CD4-positive, alpha-beta T cell treated with Interleukin-4 for 4 hours (primary cell): ENCODE data around the gene NEU1.
"Not testable (repeated sequence)": the region's sequence is repeated elsewhere in the genome, so short reads cannot be mapped to it uniquely, and the experiment has no call there.

ENCODE experiments used
- DNase-seq: peaks from one replicate; pipeline ENCODE4 v3.0.0-alpha.2; 2020

Gene NEU1

DNA sequence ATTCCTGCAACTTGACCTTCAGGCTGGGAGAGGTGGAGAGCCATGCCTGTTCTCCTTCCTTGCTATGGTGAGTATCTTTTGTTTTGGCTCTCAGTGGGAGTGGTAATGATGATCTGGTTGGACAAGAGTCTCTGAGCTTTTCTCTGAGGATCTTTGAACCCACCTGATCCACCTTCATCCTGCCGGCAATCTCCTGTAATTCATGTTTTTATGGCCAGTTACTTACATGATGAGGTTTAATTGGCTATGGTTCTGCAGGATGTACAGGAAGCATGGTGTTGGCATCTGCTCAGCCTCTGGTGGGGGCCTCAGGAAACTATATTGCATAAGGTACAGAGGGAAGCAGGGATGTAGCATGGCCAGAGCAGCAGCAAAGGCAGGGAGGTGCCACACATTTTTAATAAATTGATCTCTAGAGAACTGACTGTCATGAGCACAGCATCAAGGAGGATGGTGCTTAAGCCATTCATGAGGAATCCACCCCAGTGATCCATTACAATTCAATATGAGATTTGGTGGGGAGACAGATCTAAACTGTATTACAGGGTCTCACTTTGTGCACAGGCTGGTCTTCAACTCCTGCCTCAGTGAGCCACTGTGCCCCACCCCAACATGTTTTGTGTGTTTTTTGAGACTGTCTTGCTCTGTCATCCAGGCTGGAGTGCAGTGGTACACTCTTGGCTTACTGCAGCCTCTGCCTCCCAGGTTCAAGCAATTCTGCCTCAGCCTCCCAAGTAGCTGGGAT lies 25.1 kb downstream of the NEU1 start:
- no peak for DNase-seq

DNA sequence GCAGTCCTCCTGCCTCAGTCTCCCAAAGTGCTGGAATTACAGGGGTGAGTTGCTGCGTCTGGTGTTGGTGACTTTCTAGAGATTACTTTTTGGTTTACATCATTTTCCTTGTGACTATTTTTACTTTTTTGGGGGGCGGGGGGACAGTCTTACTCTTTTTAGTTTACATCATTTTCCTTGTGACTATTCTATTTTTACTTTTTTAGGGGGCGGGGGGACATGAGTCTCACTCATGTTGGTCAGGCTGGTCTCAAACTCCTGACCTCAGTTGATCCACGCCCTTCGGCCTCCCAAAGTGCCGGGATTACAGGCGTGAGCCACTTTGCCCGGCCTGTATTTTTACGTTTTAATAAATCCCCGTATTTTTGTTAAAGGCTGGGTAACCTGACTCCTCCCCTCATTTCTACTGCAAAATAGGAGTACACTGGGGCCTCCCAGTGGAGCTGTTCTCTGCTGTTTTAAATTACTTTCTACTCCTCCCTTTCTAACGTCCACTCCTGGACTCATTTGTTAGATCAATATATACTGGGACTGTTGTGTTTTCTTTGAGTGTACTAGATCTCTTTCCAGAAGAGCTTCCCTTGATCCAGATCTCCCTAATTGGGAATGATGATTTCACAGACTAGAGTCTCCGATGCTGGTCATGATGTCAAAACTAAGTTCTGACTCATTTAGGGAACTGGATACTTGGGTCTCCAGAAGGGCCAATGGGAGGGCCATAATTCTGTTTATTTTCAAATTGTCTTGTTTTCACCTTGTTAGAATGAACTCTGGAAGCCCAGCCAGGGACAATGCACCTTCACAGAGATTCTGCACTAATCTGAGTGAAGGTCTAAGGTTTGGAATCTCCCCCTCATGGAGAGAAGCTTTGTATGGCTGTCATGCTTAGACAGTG lies 25.9 kb downstream of the NEU1 start:
- DNase-seq: no peak

DNA sequence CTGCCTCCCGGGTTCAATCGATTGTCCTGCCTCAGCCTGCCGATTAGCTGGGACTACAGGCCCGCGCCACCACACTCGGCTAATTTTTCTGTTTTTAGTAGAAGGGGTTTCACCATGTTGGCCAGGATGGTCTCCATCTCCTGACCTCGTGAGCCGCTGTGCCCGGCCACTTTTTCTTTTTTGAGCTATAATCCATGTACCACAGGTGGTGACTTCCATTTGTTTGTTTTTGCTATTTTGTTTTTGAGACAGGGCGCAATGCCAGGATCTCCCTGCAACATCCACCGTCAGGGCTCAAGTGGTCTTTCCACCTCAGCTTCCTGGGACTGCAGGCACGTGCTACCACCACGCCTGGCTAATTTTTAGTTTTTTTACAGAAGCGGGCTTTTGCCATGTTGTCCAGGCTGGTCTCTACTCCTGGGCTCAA lies 26.6 kb downstream of the NEU1 start:
- no peak for DNase-seq

DNA sequence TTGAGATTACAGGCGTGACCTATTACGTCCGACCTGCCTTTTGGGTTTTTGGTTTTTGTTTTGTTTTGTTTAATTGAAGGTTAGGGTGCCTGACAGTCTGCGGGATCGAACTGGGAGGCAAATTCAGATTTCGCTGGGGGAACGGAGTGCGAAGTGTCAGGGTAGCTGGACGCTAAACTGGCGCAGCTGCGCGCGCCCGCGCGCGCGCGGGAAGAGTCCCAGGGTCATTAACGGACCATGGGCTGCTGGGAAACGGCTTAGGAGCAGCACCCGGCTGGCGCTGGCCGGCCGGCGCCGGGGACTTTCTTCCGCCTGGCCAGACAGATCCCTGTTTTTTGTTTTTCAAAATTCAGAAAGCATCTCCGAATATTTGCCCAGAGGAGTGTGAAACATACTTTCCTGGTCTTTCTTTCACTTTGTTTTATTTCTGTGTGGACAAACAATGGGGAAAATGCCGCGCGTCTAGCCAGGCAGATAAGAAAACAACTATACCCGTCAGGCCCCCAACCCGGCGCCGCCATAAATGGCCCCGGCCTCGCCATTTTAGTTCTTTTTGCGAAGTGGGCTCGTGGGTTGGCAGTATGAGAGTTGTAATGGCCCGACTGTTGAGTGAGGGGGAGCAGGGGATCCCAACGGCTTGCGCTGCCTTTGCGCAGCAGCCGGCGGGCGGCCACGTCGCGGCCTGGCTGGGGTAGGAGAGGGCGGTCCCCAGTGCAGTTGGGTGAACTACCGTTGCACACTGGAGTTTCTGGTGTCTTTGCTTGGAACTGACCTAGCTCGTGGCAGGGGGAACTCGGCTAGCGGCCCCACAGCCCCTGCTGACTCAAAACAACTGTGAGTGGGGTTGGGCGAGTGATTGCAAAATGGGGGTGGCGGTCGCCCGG lies 28.0 kb downstream of the NEU1 start:
- DNase-seq: peak; percentile 78

DNA sequence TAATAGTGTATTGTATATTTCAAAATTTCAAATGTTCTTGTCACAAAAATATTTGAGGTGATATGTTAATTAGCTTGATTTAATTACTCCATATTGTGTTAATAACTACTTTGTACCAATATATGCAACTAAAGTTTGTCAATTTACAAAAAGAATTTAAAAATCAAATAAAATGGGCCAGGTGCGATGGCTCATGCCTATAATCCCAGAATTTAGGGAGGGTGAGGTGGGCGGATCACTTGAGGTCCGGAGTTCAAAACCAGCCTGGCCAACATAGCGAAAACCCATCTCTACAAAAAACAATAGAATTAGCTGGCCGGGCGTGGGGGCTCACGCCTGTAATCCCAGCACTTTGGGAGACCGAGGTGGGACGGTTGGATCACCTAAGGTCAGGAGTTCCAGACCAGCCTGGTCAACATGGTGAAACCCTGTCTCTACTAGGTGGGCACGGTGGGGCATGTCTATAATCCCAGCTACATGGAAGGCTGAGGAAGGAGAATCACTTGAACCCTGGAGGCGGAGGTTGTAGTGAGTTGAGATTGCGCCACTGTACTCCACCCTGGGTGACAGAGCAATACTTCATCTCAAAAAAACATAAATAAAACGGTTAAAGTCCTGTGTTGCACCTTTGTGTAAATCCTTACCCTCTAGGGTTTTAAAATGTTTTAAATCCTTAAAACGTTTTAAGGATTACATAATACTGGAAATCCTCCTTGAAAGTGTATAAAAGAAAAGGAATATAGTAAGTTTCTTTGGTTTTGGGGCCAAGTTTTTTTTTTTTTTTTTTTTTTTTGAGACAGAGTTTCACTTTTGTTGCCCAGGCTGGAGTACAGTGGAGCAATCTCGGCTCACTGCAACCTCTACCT lies 31.0 kb downstream of the NEU1 start:
- no peak for DNase-seq

DNA sequence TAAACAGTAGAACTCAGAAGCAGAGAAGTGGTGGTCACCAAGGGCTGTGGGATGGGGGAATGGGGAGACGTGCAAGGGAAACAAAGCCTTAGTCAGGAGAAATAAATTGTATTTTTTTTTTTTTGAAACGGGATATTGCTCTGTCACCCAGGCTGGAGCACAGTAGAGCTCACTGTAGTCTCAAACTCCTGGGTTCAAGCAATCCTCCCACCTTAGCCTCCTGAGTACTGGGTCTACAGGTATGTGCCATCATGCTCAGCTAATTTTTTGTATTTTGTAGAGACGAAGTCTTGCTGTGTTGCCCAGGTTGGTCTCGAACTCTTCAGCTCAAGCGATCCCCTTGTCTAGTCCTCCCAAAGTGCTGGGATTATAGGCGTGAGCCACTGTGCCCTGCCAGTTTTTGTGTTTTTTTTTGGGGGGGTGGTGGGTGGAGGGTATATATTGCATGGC lies 31.7 kb downstream of the NEU1 start:
- no peak for DNase-seq

DNA sequence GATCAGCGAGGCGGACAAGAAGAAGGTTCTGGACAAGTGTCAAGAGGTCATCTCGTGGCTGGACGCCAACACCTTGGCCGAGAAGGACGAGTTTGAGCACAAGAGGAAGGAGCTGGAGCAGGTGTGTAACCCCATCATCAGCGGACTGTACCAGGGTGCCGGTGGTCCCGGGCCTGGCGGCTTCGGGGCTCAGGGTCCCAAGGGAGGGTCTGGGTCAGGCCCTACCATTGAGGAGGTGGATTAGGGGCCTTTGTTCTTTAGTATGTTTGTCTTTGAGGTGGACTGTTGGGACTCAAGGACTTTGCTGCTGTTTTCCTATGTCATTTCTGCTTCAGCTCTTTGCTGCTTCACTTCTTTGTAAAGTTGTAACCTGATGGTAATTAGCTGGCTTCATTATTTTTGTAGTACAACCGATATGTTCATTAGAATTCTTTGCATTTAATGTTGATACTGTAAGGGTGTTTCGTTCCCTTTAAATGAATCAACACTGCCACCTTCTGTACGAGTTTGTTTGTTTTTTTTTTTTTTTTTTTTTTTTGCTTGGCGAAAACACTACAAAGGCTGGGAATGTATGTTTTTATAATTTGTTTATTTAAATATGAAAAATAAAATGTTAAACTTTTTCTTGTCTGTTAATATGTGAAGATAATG lies 32.9 kb downstream of the NEU1 start:
- peak; percentile 53 for DNase-seq

DNA sequence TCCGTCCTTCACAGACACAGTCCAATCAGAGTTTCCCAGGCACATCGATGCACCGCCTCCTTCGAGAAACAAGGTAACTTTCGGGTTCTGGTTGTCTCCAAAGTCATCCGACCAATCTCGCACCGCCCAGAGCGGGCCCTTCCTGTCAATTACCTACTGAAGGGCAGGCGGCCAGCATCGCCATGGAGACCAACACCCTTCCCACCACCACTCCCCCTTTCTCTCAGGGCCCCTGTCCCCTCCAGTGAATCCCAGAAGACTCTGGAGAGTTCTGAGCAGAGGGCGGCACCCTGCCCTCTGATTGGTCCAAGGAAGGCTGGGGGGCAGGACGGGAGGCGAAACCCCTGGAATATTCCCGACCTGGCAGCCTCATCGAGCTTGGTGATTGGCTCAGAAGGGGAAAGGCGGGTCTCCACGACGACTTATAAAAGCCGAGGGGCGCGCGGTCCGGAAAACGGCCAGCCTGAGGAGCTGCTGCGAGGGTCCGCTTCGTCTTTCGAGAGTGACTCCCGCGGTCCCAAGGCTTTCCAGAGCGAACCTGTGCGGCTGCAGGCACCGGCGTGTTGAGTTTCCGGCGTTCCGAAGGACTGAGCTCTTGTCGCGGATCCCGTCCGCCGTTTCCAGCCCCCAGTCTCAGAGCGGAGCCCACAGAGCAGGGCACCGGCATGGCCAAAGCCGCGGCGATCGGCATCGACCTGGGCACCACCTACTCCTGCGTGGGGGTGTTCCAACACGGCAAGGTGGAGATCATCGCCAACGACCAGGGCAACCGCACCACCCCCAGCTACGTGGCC lies 35.1 kb downstream of the NEU1 start, which contains the start of gene HSPA1B:
HSPA1B (plus strand) TSS at position 453 of the 794 bp plus-strand sequence; CDS start at position 666, 213 bp downstream.
- DNase-seq: peak; percentile 94

DNA sequence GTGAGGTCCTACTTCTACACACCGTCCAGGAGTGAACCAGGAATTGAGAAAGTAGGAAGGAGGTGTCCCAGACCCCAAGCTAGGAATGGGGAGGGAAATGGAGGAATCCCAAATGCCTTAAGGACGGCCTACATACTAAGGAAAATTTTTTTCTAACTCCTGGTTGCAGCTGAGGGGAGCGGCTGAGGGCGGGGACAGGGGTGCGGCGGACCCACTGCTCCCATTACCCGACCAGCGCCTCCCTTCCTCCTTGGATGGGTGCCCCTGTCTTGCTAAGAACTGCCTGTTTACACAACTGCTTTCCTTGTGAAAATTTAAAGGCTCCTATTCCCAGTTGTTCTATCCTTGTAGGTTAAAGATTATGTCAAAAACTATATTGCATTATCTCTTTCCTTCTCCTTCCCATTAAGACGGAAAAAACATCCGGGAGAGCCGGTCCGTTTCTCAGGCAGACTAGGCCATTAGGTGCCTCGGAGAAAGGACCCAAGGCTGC lies 35.8 kb downstream of the NEU1 start:
- DNase-seq: peak; percentile 51

DNA sequence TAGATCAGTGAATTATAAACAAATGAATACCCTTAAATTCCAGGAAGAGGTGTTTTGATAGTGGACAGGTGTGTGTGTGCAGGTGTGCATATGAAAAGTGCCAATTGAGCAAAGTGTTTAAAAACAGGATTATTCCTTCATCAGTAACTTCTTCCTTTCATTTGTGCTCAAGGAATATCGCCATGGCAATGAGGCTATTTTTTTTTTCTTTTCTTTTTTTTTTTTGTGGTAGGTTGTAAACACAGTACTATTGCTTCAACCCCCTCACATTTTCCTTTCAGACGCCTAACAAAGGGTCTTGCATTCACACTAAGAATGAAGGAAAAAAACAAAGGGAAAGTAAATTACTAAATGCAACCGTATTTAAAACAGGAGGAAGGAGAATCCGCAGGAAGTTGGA lies 37.1 kb downstream of the NEU1 start:
- no peak for DNase-seq

DNA sequence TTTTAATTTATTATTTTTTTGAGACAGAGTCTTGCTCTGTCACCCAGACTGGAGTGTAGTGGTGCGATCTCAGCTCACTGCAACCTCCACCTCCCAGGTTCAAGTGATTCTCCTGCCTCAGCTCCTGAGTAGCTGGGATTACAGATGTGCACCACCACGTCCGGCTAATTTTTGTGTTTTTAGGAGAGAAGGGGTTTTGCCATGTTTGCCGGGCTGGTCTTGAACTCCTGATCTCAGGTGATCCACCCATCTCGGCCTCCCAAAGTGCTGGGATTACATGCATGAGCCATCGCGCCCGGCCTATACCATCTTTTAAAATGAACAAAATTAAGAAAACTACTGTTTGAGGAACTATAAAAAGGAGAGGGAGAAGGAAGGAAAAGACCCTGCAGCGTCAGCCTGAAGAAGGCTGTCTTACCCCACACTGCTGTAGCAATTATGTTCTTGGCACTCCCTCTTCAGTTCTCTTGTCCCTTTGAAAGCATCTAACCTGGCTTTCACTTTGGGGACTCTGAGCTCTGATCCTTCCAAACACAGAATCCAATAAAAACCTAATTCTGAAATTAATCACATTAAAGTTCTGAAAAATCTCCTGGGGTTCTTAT lies 38.9 kb downstream of the NEU1 start:
- DNase-seq: not testable (repeated sequence)

DNA sequence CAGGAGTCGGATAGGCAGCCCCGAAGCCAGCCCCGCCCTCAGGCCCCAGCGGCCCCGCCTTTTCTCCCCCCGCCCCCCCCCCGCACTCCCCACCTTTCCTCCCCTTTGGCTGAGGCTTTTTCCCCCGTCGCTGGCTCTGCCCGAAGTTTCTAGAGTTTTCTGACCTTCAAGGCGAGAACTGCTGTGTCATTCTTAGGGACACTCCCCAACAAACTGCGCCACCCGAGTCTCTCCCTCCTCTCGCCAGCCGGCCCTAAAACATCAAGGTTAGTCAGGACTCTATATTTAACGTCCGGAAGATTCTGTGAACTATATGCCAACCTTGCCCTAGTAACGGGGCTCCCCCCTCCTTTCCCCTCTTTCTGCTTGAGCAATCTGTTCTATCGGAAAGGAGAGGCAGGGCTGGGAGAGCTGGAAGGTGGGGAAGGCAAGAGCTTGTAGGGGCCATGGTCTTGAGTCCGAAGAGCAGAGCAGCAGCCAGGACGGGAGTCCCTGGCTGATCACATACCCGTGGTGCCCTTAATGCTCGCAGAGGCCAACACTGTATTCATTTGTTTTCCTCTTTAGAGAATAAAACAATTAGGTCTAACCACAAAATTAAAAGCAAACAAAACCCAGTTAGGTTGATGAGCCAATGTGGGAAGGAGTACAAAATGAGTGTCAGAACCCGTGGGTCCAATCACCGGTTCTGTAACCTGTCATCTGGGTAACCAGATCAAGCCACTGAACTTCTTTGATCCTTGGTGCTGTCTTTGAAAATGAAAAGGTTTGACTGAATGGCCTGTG lies 40.4 kb downstream of the NEU1 start:
- peak; percentile 75 for DNase-seq

DNA sequence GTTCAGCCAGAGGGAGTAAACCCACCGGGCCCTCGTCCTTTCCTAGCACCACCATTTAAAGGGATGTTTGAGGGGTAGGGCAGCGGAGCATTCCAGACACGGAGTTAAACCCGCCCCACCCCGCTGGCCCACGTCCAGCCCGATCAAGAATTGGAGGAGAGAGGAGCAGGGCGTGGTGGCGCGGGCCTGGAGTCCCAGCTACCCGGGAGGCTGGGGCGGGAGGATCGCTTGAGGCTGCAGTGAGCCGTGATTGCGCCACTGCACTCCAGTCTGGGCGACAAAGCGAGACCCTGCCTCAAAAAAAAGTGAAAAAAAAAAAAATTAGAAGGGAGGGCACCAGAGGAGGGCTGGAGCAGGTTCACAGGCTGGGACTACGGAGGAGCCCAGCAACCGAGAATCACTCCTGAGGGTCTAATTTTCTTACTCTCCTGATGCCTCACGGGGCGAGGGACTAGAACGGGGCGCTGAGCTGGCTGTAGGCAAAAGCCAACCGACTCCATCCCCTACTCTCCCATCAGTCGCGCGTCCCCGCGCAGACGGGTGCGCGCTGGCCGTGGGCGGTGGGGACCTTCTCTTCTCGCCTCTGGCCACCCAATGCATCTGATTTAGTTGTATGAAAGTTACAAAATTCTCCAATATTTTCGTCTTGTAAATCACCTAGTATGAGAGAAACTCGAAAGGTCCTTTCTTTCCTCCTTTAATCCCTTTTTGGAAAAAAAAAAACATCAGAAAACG lies 41.2 kb downstream of the NEU1 start:
- no peak for DNase-seq

DNA sequence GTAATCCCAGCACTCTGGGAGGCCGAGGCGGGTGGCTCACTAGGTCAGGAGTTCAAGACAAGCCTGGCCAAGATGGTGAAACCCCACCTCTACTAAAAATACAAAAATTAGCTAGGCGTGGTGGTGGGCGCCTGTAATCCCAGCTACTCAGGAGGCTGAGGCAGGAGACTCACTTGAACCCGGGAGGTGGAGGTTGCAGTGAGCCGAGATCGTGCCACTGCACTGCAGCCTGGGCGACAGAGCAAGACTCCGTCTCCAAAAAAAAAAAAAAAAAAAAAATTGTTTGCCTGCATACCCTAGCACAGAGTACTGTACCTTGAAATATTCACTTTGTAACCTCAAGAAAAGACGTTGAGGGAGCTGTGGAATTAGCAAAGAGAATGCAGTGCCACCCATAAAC lies 42.2 kb downstream of the NEU1 start:
- DNase-seq: not testable (repeated sequence)

DNA sequence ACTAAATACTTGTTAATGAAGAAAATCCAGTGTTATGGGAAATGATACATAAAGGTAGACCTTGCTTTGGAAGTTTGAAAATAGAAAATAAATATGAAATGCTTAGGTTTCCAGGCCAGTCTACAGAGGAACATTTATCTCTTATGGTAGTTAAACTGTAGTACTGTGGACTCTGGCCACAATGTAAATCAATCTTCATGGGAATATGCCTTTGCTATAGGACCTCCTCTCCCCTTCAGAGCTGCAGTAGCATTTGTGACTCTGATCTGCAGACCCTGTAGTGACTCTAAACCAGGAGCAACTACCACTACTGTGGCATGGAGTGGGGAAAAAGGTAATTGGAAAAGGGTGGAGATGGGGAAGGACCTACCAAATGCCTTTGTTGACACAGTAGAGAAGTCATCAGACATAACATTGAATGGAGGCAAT lies 42.7 kb downstream of the NEU1 start:
- DNase-seq: no peak

DNA sequence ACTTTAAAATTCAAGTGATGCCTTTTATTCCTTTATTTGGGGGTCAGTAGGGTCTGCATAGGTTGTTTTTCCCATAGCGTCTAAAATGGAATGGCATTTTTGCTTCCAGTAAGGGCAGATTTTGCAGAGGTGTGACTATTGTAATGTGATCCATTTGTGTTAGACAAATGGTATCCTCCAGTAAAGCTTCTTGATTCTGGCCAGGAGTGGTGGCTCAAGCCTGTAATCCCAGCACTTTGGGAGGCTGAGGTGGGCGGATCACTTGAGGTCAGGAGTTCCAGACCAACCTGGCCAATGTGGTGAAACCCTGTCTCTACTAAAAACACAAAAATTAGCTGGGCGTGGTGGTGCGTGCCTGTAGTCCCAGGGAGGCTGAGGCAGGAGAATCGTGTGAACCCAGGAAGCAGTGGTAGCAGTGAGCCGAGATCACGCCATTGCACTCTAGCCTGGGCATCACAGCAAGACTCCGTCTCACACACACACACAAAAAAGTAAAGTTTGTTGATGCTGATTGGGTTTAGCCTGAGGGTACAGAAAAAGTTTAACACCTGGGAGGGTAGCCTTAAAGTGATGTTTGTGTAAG lies 44.6 kb downstream of the NEU1 start:
- DNase-seq: not testable (repeated sequence)

DNA sequence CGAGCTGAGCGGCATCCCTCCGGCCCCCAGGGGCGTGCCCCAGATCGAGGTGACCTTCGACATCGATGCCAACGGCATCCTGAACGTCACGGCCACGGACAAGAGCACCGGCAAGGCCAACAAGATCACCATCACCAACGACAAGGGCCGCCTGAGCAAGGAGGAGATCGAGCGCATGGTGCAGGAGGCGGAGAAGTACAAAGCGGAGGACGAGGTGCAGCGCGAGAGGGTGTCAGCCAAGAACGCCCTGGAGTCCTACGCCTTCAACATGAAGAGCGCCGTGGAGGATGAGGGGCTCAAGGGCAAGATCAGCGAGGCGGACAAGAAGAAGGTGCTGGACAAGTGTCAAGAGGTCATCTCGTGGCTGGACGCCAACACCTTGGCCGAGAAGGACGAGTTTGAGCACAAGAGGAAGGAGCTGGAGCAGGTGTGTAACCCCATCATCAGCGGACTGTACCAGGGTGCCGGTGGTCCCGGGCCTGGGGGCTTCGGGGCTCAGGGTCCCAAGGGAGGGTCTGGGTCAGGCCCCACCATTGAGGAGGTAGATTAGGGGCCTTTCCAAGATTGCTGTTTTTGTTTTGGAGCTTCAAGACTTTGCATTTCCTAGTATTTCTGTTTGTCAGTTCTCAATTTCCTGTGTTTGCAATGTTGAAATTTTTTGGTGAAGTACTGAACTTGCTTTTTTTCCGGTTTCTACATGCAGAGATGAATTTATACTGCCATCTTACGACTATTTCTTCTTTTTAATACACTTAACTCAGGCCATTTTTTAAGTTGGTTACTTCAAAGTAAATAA lies 45.3 kb downstream of the NEU1 start:
- DNase-seq: peak; percentile 67
